Measurements from ENCODE around the gene CAMK2D.

Gene CAMK2D

DNA sequence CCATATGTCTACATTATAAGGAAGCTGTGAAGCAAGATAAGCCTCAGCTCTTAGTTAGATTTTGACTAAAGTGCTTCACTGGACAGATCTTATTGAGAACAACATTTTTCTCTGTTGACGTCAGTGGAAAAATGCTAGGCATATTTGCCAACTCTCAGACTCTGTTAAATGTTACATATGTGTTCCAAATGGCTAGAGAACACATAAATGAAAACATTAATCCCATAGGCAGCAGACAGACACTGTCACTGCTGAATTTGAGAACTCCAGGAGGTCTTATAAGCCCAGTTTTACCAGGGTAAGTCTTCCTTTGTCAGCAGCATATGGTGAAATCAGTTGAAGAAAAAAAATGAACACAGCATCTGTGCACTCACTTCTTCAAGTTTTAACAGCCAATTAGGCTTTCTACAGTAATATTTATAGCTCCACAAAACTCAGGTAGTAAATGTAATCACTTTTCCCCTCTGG is 186.9 kb downstream of the CAMK2D start:
- H3K4me3 ChIP-seq (ENCODE audit: low read depth, low read length), result no peak overlapping the region
- TF ChIP-seq CTCF (IDR thresholded peaks at IDR 0.05; ENCODE audit: low read depth, low read length, missing control alignments), result no peak
- peak; percentile 73 for DNase-seq (ENCODE audit: low read depth)
- in situ Hi-C loops (cut with HindIII; ENCODE audit: low sequenced_read_pairs), result no loop called here

GRCh38 chr4:113572620-113573019 is 188.9 kb downstream of the CAMK2D start:
- no peak for DNase-seq (ENCODE audit: low read depth)
- no peak for TF ChIP-seq CTCF (IDR thresholded peaks at IDR 0.05; ENCODE audit: low read depth, low read length, missing control alignments)
- in situ Hi-C loops (cut with HindIII; ENCODE audit: low sequenced_read_pairs), result no loop called here
- no peak overlapping the region for H3K4me3 ChIP-seq (ENCODE audit: low read depth, low read length)

DNA sequence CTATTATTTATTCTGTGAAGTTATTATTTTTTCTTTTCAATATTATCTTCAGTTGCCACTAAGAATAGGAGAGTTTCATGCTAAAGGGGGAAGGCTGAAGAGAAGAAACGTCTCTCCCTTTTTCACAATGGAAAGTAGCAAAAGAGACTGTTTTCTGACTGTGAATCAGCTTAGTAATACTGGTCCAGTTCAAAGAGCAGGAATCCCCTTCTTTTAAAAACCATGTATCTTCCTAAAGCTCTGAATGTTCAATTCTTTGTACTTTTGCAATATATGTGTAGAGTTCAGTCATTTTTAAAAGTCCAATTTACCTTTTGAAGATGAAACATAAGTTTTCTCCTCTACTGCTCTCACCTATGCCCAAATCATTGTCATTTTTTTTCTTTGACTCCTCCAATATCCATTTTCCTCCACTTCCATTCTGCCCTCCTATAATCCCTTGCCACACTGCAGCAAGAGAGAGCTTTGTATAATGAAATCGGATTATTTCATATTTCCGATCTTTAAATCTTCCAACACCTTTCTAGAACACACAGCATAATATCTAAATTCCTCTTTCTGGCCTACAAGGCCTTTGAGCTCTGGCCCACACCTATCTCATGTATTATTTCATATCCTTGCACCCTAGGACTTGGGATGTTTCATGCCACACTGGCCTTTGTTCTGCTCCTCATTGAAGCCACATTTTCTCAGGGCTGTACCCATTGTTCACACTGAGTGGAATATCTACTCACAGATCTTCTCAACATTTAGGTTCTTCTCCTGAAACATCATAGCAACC is 195.3 kb downstream of the CAMK2D start:
- no peak for TF ChIP-seq CTCF (IDR thresholded peaks at IDR 0.05; ENCODE audit: low read depth, low read length, missing control alignments)
- no peak for DNase-seq (ENCODE audit: low read depth)
- H3K4me3 ChIP-seq (ENCODE audit: low read depth, low read length), result no peak overlapping the region
- in situ Hi-C loops (cut with HindIII; ENCODE audit: low sequenced_read_pairs), result no loop called here

GRCh38 chr4:113565702-113566012 is 195.9 kb downstream of the CAMK2D start:
- in situ Hi-C loops (cut with HindIII; ENCODE audit: low sequenced_read_pairs), result no loop called here
- DNase-seq (ENCODE audit: low read depth), result no peak
- no peak for TF ChIP-seq CTCF (IDR thresholded peaks at IDR 0.05; ENCODE audit: low read depth, low read length, missing control alignments)
- H3K4me3 ChIP-seq (ENCODE audit: low read depth, low read length), result no peak overlapping the region

DNA sequence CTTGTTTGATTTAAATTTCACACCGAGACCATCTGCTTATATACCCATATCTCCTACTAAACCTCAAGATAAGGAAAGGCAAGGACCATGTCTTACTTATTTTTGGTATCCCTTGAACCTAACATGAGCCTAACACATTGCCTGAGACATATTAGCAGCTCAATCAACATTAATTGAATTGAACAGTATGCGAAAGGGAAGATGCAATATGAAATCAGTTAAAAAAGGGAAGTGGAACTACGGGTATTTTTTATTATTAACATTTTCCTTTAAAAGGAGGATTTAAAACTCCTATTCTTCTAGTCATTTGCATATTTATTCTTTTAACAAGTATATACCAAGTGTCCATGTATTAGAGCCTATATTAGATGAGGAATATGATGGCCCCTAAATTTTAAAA is 197.0 kb downstream of the CAMK2D start:
- in situ Hi-C loops (cut with HindIII; ENCODE audit: low sequenced_read_pairs), result no loop called here
- no peak overlapping the region for H3K4me3 ChIP-seq (ENCODE audit: low read depth, low read length)
- no peak for DNase-seq (ENCODE audit: low read depth)
- TF ChIP-seq CTCF (IDR thresholded peaks at IDR 0.05; ENCODE audit: low read depth, low read length, missing control alignments), result no peak

GRCh38 chr4:113563691-113564378 is 197.7 kb downstream of the CAMK2D start:
- DNase-seq (ENCODE audit: low read depth), result no peak
- TF ChIP-seq CTCF (IDR thresholded peaks at IDR 0.05; ENCODE audit: low read depth, low read length, missing control alignments), result no peak
- in situ Hi-C loops (cut with HindIII; ENCODE audit: low sequenced_read_pairs), result no loop called here
- H3K4me3 ChIP-seq (ENCODE audit: low read depth, low read length), result no peak overlapping the region
